ENCODE results near the gene RPL18. TPM values are rescaled to one million over a fixed set of nuclear protein-coding genes. Genes with fewer than 3 reads are reported as not detected.

The RPL18 gene
- total and polyA plus RNA-seq, 2 experiments from 2014 or later: 1,898 to 2,011 TPM

GRCh38 chr19:48619692-48620585 lies 961 bp upstream of the RPL18 start:
- peak overlapping the region; percentile 86 for H3K4me2 ChIP-seq
- no peaks in the 10 kb centered on the region for H3K9me2 ChIP-seq (ENCODE audit: insufficient read depth)
- ATAC-seq (no peak), DNase-seq (ENCODE audit: low spot score) (no peak)
- peaks cover 45% of the 10 kb centered on the region for H3K79me2 ChIP-seq (replicated peaks; ENCODE audit: insufficient read depth)
- Mint-ChIP-seq H3K27me3 (ENCODE audit: insufficient read depth, low read depth, poor library complexity) (peaks cover 31% of the 10 kb centered on the region), H3K4me1 (peaks cover 45% of the 10 kb centered on the region), H3K4me3 (peak overlapping the region; percentile 93), H3K36me3 (ENCODE audit: low read depth) (peaks cover 48% of the 10 kb centered on the region), H3K9me3 (no peaks in the 10 kb centered on the region; the same call in 1 of the 3 replicates), H3K27ac (peak overlapping the region; percentile 98)
- peaks cover 21% of the 10 kb centered on the region for H4K20me1 ChIP-seq (replicated peaks; ENCODE audit: insufficient read depth)
- H3K4me3 ChIP-seq: peak overlapping the region; percentile 97
- peaks cover 35% of the 10 kb centered on the region for H3K4me1 ChIP-seq (ENCODE audit: insufficient read depth)
- H3K36me3 ChIP-seq (ENCODE audit: insufficient read depth): peaks cover 32% of the 10 kb centered on the region
- TF ChIP-seq STAT1 (IDR thresholded peaks at IDR 0.05; ENCODE audit: unreplicated experiment): no peak
- no peak for TF ChIP-seq CREB1 (CRISPR knock-in tag; IDR thresholded peaks at IDR 0.05; ENCODE audit: low read depth)
- no peak for TF ChIP-seq EZH2 (IDR thresholded peaks at IDR 0.05; ENCODE audit: low read depth, unreplicated experiment)
- no peak for TF ChIP-seq EZH2phosphoT487 (IDR thresholded peaks at IDR 0.05; ENCODE audit: unreplicated experiment)
- TF ChIP-seq ZNF114 (CRISPR knock-in tag; IDR thresholded peaks at IDR 0.05): no peak
- TF ChIP-seq NANOG (IDR thresholded peaks at IDR 0.05; ENCODE audit: borderline replicate concordance): no peak
- peak overlapping the region; percentile 78 for H3K27ac ChIP-seq (ENCODE audit: low read depth)
- peaks cover 41% of the 10 kb centered on the region for H3F3A ChIP-seq (replicated peaks; ENCODE audit: low read depth)
- H2AFZ ChIP-seq: peak overlapping the region; percentile 15; the same call in 1 of the 2 replicates
- H3K27me3 ChIP-seq (ENCODE audit: insufficient read depth): no peaks in the 10 kb centered on the region

GRCh38 chr19:48618278-48618915 lies 581 bp downstream of the RPL18 start:
- Histone ChIP-seq H2AFZ (no peak overlapping the region), H3K27me3 (ENCODE audit: insufficient read depth) (no peaks in the 10 kb centered on the region), H3K4me1 (ENCODE audit: insufficient read depth) (peaks cover 41% of the 10 kb centered on the region), H4K20me1 (replicated peaks; ENCODE audit: insufficient read depth) (peaks cover 21% of the 10 kb centered on the region), H3K4me3 (peak overlapping the region; percentile 97), H3F3A (replicated peaks; ENCODE audit: low read depth) (peaks cover 51% of the 10 kb centered on the region), H3K4me2 (peak overlapping the region; percentile 99), H3K36me3 (ENCODE audit: insufficient read depth) (peaks cover 32% of the 10 kb centered on the region), H3K27ac (ENCODE audit: low read depth) (peak overlapping the region; percentile 99), H3K9me2 (ENCODE audit: insufficient read depth) (no peaks in the 10 kb centered on the region), H3K79me2 (replicated peaks; ENCODE audit: insufficient read depth) (peaks cover 40% of the 10 kb centered on the region)
- no peak for DNase-seq (ENCODE audit: low spot score)
- Mint-ChIP-seq H3K36me3 (ENCODE audit: low read depth) (peaks cover 54% of the 10 kb centered on the region), H3K4me3 (peak overlapping the region; percentile 93), H3K4me1 (peaks cover 51% of the 10 kb centered on the region), H3K27ac (peak overlapping the region; percentile 98), H3K27me3 (ENCODE audit: insufficient read depth, low read depth, poor library complexity) (peaks cover 38% of the 10 kb centered on the region), H3K9me3 (no peaks in the 10 kb centered on the region; the same call in 1 of the 3 replicates)
- no peak for ATAC-seq
- TF ChIP-seq NANOG (IDR thresholded peaks at IDR 0.05; ENCODE audit: borderline replicate concordance): no peak
- TF ChIP-seq, protein P1, sequence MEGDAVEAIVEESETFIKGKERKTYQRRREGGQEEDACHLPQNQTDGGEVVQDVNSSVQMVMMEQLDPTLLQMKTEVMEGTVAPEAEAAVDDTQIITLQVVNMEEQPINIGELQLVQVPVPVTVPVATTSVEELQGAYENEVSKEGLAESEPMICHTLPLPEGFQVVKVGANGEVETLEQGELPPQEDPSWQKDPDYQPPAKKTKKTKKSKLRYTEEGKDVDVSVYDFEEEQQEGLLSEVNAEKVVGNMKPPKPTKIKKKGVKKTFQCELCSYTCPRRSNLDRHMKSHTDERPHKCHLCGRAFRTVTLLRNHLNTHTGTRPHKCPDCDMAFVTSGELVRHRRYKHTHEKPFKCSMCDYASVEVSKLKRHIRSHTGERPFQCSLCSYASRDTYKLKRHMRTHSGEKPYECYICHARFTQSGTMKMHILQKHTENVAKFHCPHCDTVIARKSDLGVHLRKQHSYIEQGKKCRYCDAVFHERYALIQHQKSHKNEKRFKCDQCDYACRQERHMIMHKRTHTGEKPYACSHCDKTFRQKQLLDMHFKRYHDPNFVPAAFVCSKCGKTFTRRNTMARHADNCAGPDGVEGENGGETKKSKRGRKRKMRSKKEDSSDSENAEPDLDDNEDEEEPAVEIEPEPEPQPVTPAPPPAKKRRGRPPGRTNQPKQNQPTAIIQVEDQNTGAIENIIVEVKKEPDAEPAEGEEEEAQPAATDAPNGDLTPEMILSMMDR (conservative IDR thresholded peaks at IDR 0.05; ENCODE audit: low read depth in 2 of 2): no peak
- TF ChIP-seq, protein P2, sequence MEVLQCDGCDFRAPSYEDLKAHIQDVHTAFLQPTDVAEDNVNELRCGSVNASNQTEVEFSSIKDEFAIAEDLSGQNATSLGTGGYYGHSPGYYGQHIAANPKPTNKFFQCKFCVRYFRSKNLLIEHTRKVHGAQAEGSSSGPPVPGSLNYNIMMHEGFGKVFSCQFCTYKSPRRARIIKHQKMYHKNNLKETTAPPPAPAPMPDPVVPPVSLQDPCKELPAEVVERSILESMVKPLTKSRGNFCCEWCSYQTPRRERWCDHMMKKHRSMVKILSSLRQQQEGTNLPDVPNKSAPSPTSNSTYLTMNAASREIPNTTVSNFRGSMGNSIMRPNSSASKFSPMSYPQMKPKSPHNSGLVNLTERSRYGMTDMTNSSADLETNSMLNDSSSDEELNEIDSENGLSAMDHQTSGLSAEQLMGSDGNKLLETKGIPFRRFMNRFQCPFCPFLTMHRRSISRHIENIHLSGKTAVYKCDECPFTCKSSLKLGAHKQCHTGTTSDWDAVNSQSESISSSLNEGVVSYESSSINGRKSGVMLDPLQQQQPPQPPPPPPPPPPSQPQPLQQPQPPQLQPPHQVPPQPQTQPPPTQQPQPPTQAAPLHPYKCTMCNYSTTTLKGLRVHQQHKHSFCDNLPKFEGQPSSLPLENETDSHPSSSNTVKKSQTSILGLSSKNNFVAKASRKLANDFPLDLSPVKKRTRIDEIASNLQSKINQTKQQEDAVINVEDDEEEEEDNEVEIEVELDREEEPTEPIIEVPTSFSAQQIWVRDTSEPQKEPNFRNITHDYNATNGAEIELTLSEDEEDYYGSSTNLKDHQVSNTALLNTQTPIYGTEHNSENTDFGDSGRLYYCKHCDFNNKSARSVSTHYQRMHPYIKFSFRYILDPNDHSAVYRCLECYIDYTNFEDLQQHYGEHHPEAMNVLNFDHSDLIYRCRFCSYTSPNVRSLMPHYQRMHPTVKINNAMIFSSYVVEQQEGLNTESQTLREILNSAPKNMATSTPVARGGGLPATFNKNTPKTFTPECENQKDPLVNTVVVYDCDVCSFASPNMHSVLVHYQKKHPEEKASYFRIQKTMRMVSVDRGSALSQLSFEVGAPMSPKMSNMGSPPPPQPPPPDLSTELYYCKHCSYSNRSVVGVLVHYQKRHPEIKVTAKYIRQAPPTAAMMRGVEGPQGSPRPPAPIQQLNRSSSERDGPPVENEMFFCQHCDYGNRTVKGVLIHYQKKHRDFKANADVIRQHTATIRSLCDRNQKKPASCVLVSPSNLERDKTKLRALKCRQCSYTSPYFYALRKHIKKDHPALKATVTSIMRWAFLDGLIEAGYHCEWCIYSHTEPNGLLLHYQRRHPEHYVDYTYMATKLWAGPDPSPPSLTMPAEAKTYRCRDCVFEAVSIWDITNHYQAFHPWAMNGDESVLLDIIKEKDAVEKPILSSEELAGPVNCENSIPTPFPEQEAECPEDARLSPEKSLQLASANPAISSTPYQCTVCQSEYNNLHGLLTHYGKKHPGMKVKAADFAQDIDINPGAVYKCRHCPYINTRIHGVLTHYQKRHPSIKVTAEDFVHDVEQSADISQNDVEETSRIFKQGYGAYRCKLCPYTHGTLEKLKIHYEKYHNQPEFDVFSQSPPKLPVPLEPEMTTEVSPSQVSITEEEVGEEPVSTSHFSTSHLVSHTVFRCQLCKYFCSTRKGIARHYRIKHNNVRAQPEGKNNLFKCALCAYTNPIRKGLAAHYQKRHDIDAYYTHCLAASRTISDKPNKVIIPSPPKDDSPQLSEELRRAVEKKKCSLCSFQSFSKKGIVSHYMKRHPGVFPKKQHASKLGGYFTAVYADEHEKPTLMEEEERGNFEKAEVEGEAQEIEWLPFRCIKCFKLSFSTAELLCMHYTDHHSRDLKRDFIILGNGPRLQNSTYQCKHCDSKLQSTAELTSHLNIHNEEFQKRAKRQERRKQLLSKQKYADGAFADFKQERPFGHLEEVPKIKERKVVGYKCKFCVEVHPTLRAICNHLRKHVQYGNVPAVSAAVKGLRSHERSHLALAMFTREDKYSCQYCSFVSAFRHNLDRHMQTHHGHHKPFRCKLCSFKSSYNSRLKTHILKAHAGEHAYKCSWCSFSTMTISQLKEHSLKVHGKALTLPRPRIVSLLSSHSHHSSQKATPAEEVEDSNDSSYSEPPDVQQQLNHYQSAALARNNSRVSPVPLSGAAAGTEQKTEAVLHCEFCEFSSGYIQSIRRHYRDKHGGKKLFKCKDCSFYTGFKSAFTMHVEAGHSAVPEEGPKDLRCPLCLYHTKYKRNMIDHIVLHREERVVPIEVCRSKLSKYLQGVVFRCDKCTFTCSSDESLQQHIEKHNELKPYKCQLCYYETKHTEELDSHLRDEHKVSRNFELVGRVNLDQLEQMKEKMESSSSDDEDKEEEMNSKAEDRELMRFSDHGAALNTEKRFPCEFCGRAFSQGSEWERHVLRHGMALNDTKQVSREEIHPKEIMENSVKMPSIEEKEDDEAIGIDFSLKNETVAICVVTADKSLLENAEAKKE (CRISPR knock-in tag; IDR thresholded peaks at IDR 0.05): no peak
